OCI-LY3 (cell line): Measurements from ENCODE around the gene VWA3A.

Source experiments
- EZH2phosphoT487 ChIP-seq: fragments of 200-600 bp; shearing (Covaris generic); IDR thresholded peaks from 2 replicates; pipeline ENCODE4 v1.6.1; 2018; ENCODE audit warnings: antibody characterized with exemption, mixed run types, low read depth
- TF ChIP-seq, protein P1 (sequence below): fragments of 200-600, 300-600 bp; sonication (generic); IDR thresholded peaks from 2 replicates; pipeline ENCODE4 v1.5.1; 2014; ENCODE audit warnings: antibody characterized with exemption, low read length, low read depth

- TF ChIP-seq, protein P1, sequence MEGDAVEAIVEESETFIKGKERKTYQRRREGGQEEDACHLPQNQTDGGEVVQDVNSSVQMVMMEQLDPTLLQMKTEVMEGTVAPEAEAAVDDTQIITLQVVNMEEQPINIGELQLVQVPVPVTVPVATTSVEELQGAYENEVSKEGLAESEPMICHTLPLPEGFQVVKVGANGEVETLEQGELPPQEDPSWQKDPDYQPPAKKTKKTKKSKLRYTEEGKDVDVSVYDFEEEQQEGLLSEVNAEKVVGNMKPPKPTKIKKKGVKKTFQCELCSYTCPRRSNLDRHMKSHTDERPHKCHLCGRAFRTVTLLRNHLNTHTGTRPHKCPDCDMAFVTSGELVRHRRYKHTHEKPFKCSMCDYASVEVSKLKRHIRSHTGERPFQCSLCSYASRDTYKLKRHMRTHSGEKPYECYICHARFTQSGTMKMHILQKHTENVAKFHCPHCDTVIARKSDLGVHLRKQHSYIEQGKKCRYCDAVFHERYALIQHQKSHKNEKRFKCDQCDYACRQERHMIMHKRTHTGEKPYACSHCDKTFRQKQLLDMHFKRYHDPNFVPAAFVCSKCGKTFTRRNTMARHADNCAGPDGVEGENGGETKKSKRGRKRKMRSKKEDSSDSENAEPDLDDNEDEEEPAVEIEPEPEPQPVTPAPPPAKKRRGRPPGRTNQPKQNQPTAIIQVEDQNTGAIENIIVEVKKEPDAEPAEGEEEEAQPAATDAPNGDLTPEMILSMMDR, result no peak
- no peak for TF ChIP-seq EZH2phosphoT487
Observed at GRCh38 chr16:22073350-22073749, 19.0 kb upstream of the VWA3A start.
